GM12878 (cell line): ENCODE measurements around the gene PLP2. TPM values are rescaled to one million over a fixed set of nuclear protein-coding genes. Genes with fewer than 3 reads are reported as not detected.

Experiments
- ASH2L ChIP-seq: fragments of 300-600, 200-600 bp; sonication (generic); IDR thresholded peaks from 2 replicates; pipeline ENCODE4 v1.6.1; 2017; ENCODE audit warnings: low read depth, mild to moderate bottlenecking, borderline replicate concordance
- BCL11A ChIP-seq: IDR thresholded peaks from 2 replicates; pipeline ENCODE4 v1.6.1; 2011; ENCODE audit warnings: low read depth, low read length
- BHLHE40 ChIP-seq, 2 experiments: fragments of 450-650 bp in 1 of 2; IDR thresholded peaks; 2 replicates each; pipeline ENCODE4 v1.6.1; 2011 to 2017; ENCODE audit warnings: low read depth in 2 of 2, borderline replicate concordance in 1 of 2, improper control_type of control experiment in 1 of 2, low read length in 1 of 2, mild to moderate bottlenecking in 1 of 2
- CHD4 ChIP-seq: fragments of 200-600 bp; sonication (generic); IDR thresholded peaks from 2 replicates; pipeline ENCODE4 v1.6.1; 2016; ENCODE audit warnings: mild to moderate bottlenecking
- EZH2 ChIP-seq: IDR thresholded peaks from 2 replicates; pipeline ENCODE4 v1.6.1; 2012; ENCODE audit warnings: low read depth, mild to moderate bottlenecking, control low read depth, inconsistent platforms, low read length, borderline replicate concordance; ENCODE audit not compliant: control insufficient read depth
- FOXK2 ChIP-seq: fragments of 450-650 bp; IDR thresholded peaks from 2 replicates; pipeline ENCODE4 v1.6.1; 2017; ENCODE audit warnings: mild to moderate bottlenecking, moderate library complexity
- FOXM1 ChIP-seq: IDR thresholded peaks from 2 replicates; pipeline ENCODE4 v1.6.1; 2012; ENCODE audit warnings: low read depth, mild to moderate bottlenecking, inconsistent platforms, low read length, moderate library complexity
- JUNB ChIP-seq: IDR thresholded peaks from 2 replicates; pipeline ENCODE4 v1.6.1; 2016; ENCODE audit warnings: antibody characterized with exemption, mild to moderate bottlenecking
- MYC ChIP-seq: IDR thresholded peaks from 2 replicates; pipeline ENCODE4 v1.6.1; 2011; ENCODE audit warnings: mild to moderate bottlenecking, low read length, moderate library complexity, inconsistent platforms; ENCODE audit not compliant: insufficient read depth, insufficient replicate concordance, insufficient read length, severe bottlenecking
- NR2C1 ChIP-seq: fragments of 450-650 bp; IDR thresholded peaks from 2 replicates; pipeline ENCODE4 v1.6.1; 2017; ENCODE audit warnings: antibody characterized with exemption, mild to moderate bottlenecking, moderate library complexity
- NR2F1 ChIP-seq: fragments of 450-650 bp; conservative IDR thresholded peaks from 2 replicates; pipeline ENCODE4 v1.6.1; 2017; ENCODE audit warnings: mild to moderate bottlenecking
- RELA ChIP-seq: fragments of 450-650 bp; IDR thresholded peaks from 2 replicates; pipeline ENCODE4 v1.8.0; 2014; ENCODE audit warnings: borderline replicate concordance; ENCODE audit not compliant: partially characterized antibody
- RFX5 ChIP-seq: IDR thresholded peaks from 2 replicates; pipeline ENCODE4 v1.6.1; 2011; ENCODE audit warnings: low read depth, low read length, improper control_type of control experiment
- TARDBP ChIP-seq: IDR thresholded peaks from 2 replicates; pipeline ENCODE4 v1.6.1; 2016; ENCODE audit warnings: borderline replicate concordance
- YY1 ChIP-seq: IDR thresholded peaks from 2 replicates; pipeline ENCODE4 v1.6.1; 2011; ENCODE audit warnings: low read depth, mild to moderate bottlenecking, low read length
- ZNF217 ChIP-seq: fragments of 450-650 bp; IDR thresholded peaks from 2 replicates; pipeline ENCODE4 v1.6.1; 2017; ENCODE audit warnings: antibody characterized with exemption, mild to moderate bottlenecking
- ZNF384 ChIP-seq: IDR thresholded peaks from 2 replicates; pipeline ENCODE4 v1.6.1; 2012; ENCODE audit warnings: low read depth, mild to moderate bottlenecking, low read length, improper control_type of control experiment, borderline replicate concordance
- polyA plus RNA-seq, 11 experiments: library from polyadenylated mRNA; depleted of rRNA in 4 of 11; unstranded in 6 of 11; stranded (reverse) in 5 of 11; fragments of >200 nt; fragmentation: Nextera tagmentation in 4 of 11; fragmentation: Illumina TruSeq in 1 of 11; extraction: Ambion mirVana in 4 of 11; extraction: Trizol in 1 of 11; gene quantifications; 1 replicate in 1 of 11; 2 replicates in 10 of 11; pipeline versions ENCODE4 v1.2.1 to v1.2.3, GENCODE V29; 2011 to 2016; ENCODE audit warnings: inconsistent platforms in 2 of 11, missing spikeins in 2 of 11, low read depth in 1 of 11
- total RNA-seq, 4 experiments: library from RNA; depleted of rRNA in 3 of 4; stranded (reverse); fragments of >200 nt in 3 of 4; fragmentation: Illumina TruSeq in 1 of 4; extraction: Trizol in 1 of 4; gene quantifications; 2 replicates each; pipeline versions ENCODE4 v1.2.1 to v1.2.3, GENCODE V29; 2013 to 2021
- TF ChIP-seq, protein P1 (sequence below): fragments of 450-650 bp; IDR thresholded peaks from 2 replicates; pipeline ENCODE4 v1.6.1; 2018; ENCODE audit warnings: mild to moderate bottlenecking, low read depth, moderate library complexity; ENCODE audit not compliant: partially characterized antibody
- TF ChIP-seq, protein P2 (sequence below), 3 experiments: IDR thresholded peaks in 2 of 3; conservative IDR thresholded peaks in 1 of 3; 2 replicates each; pipeline ENCODE4 v1.5.1; 2011; ENCODE audit warnings: low read depth in 3 of 3, low read length in 3 of 3, mild to moderate bottlenecking in 3 of 3, control low read depth in 2 of 3, moderate library complexity in 2 of 3, inconsistent platforms in 1 of 3, mixed read lengths in 1 of 3; ENCODE audit not compliant: control insufficient read depth in 2 of 3, insufficient read depth in 1 of 3; ENCODE audit errors: extremely low read depth in 1 of 3
- TF ChIP-seq, protein P3 (sequence below): fragments of 450-650 bp; IDR thresholded peaks from 2 replicates; pipeline ENCODE4 v1.6.1; 2018; ENCODE audit warnings: borderline replicate concordance, mild to moderate bottlenecking; ENCODE audit not compliant: partially characterized antibody
- TF ChIP-seq, protein P4 (sequence below): fragments of 450-650 bp; IDR thresholded peaks from 2 replicates; pipeline ENCODE4 v1.6.1; 2017; ENCODE audit warnings: low read depth, mild to moderate bottlenecking, moderate library complexity

The PLP2 gene
- total and polyA plus RNA-seq, 10 of the 15 experiments (the other 5 are each of a cell fraction or from before 2014, with no cell fraction given) = 56.6 to 177 (median 99.3) TPM

DNA sequence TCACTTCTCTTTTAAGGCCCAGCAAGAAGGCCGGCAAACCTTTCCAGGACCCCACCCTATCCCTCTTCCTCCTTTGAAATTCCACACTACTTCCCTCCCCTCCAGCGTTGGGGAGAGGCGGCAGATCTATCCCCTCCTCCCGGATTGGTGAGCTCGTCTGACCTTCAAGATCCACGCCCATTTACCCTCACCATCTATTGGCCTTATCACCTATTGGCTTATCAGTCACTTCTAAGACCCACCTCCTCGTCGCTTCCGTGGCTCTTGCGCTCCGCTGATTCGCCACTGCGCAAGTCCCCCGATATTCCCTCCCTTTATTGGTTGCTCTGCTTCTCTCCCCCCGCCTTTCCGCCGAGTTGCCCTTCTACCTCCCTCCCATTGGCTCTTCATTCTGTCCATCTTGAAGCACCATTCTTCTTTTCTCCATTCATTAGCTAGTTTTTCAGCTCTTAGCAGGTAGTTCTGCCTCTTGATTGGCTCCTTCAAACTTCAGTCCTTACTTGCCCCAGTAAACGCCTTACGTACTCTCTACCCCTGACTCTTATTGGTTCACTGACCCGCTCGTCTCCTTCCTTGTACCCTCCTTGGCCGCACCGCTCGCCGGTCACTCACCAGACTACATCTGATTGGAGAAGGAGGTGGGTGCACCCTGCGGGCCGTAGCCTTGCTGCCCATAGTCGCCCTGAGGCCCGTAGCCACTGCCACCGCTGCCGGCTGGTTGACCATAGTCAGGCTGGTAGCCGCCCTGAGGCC lies 19.3 kb downstream of the PLP2 start (continued):
- TF ChIP-seq MYC (no peak), CHD4 (no peak), FOXM1 (no peak), TARDBP (no peak), ASH2L (no peak), FOXK2 (peak; percentile 59), NR2F1 (no peak), RFX5 (peak; percentile 26; the same call in 1 of the 2 replicates), EZH2 (no peak), RELA (no peak), NR2C1 (peak; percentile 58), BCL11A (no peak), ZNF217 (no peak), JUNB (no peak), BHLHE40 (IDR thresholded peaks at IDR 0.05; ENCODE audit: borderline replicate concordance in 1 of 2, low read depth in 2 of 2, low read length in 1 of 2) (peak in 1 of 2 experiments; percentile 30; a peak in 1 of 4 replicates), ZNF384 (no peak), YY1 (no peak)
- TF ChIP-seq, protein P1, sequence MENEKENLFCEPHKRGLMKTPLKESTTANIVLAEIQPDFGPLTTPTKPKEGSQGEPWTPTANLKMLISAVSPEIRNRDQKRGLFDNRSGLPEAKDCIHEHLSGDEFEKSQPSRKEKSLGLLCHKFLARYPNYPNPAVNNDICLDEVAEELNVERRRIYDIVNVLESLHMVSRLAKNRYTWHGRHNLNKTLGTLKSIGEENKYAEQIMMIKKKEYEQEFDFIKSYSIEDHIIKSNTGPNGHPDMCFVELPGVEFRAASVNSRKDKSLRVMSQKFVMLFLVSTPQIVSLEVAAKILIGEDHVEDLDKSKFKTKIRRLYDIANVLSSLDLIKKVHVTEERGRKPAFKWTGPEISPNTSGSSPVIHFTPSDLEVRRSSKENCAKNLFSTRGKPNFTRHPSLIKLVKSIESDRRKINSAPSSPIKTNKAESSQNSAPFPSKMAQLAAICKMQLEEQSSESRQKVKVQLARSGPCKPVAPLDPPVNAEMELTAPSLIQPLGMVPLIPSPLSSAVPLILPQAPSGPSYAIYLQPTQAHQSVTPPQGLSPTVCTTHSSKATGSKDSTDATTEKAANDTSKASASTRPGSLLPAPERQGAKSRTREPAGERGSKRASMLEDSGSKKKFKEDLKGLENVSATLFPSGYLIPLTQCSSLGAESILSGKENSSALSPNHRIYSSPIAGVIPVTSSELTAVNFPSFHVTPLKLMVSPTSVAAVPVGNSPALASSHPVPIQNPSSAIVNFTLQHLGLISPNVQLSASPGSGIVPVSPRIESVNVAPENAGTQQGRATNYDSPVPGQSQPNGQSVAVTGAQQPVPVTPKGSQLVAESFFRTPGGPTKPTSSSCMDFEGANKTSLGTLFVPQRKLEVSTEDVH = no peak
- TF ChIP-seq, protein P2, sequence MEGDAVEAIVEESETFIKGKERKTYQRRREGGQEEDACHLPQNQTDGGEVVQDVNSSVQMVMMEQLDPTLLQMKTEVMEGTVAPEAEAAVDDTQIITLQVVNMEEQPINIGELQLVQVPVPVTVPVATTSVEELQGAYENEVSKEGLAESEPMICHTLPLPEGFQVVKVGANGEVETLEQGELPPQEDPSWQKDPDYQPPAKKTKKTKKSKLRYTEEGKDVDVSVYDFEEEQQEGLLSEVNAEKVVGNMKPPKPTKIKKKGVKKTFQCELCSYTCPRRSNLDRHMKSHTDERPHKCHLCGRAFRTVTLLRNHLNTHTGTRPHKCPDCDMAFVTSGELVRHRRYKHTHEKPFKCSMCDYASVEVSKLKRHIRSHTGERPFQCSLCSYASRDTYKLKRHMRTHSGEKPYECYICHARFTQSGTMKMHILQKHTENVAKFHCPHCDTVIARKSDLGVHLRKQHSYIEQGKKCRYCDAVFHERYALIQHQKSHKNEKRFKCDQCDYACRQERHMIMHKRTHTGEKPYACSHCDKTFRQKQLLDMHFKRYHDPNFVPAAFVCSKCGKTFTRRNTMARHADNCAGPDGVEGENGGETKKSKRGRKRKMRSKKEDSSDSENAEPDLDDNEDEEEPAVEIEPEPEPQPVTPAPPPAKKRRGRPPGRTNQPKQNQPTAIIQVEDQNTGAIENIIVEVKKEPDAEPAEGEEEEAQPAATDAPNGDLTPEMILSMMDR (IDR thresholded peaks at IDR 0.05 in 2 of 3, conservative IDR thresholded peaks at IDR 0.05 in 1 of 3; ENCODE audit: control insufficient read depth in 2 of 3, extremely low read depth in 1 of 3, insufficient read depth in 1 of 3, low read depth in 3 of 3, low read length in 3 of 3) = no peak
- TF ChIP-seq, protein P3, sequence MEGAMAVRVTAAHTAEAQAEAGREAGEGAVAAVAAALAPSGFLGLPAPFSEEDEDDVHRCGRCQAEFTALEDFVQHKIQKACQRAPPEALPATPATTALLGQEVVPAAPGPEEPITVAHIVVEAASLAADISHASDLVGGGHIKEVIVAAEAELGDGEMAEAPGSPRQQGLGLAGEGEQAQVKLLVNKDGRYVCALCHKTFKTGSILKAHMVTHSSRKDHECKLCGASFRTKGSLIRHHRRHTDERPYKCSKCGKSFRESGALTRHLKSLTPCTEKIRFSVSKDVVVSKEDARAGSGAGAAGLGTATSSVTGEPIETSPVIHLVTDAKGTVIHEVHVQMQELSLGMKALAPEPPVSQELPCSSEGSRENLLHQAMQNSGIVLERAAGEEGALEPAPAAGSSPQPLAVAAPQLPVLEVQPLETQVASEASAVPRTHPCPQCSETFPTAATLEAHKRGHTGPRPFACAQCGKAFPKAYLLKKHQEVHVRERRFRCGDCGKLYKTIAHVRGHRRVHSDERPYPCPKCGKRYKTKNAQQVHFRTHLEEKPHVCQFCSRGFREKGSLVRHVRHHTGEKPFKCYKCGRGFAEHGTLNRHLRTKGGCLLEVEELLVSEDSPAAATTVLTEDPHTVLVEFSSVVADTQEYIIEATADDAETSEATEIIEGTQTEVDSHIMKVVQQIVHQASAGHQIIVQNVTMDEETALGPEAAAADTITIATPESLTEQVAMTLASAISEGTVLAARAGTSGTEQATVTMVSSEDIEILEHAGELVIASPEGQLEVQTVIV = peak; percentile 86
- TF ChIP-seq, protein P4, sequence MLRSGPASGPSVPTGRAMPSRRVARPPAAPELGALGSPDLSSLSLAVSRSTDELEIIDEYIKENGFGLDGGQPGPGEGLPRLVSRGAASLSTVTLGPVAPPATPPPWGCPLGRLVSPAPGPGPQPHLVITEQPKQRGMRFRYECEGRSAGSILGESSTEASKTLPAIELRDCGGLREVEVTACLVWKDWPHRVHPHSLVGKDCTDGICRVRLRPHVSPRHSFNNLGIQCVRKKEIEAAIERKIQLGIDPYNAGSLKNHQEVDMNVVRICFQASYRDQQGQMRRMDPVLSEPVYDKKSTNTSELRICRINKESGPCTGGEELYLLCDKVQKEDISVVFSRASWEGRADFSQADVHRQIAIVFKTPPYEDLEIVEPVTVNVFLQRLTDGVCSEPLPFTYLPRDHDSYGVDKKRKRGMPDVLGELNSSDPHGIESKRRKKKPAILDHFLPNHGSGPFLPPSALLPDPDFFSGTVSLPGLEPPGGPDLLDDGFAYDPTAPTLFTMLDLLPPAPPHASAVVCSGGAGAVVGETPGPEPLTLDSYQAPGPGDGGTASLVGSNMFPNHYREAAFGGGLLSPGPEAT = peak; percentile 78; the same call in 1 of the 2 replicates
